EH (cell line): ENCODE results near the gene FAM120C.

Experiments used
- DNase-seq: peaks from one replicate; pipeline ENCODE4 v3.0.0-alpha.2; 2015; ENCODE audit warnings: low read depth

FAM120C gene, protein sequence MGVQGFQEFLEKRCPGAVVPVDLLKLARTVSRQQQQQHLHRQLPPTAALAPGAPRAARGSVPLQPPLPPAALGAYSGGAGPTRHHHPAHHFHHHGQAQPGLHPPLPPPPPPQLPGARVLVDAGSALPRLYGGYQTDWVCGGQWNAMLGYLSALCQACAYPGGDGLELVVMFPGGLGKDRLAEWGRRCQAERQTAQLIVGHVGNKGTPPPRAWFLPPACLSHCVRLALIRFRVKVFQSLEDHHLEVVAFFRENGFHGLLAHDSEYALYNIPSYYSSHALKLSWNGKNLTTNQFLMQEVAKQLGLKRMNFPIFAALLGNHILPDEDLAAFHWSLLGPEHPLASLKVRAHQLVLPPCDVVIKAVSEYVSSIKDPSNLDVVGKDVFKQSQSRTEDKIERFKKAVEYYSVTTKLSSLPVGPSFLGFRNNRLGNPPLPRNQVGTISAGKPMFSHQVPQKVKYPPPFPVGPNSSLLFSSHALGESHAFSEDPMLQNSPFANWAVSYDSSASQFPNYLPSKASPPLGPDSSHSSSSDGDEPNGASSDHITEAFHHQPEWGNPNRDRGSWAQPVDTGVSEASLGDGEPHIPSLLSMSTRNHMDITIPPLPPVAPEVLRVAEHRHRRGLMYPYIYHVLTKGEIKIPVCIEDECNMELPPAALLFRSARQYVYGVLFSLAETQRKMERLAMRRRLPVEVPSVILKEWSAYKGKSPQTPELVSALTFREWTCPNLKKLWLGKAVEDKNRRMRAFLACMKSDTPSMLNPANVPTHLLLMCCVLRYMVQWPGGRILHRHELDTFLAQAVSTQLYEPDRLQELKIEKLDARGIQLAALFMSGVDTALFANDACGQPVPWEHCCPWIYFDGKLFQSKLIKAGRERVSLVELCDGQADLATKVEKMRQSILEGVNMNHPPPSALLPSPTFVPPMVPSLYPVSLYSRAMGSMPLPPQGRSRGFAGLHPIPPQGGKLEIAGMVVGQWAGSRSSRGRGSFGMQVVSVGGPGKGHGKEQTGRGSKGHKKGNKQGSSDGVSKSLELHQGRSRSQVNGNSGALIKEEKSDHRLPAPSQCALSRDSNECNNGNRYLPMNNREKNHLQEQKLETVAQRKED

DNA sequence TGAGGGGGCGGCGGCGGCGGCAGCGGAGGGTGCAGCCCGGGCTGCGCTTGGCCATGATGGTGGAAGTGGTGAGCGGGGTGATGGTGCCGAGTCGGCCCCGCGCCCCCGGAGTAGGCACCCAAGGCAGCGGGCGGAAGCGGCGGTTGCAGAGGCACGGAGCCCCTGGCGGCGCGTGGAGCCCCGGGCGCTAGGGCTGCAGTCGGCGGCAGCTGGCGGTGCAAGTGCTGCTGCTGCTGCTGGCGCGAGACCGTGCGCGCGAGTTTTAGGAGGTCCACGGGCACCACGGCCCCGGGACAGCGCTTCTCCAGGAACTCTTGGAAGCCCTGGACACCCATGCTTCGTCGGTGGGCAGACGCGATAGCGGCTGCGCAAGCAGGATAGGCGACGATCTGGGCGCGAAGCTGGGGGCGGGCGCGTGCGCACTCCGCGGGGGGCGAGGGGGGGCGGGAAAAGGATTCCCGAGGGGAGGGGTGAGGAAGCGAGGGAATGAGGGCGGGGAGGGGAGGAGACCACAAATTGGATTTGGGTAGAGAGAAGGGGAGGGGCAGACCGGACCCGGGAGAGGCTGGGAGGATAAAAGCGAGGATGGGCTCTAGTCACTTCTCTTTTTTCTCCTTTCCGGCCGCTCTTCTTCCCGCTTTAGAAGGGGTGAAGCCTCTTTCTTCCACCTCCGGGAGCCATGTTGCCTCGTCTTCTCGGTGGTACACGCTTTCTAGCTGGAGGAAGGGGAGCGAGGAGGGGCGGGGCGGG lies at the start of gene FAM120C:
FAM120C (minus strand) TSS at position 391 of the 750 bp plus-strand sequence; CDS start at position 335, 56 bp downstream.
- peak; percentile 80 for DNase-seq

- peak; percentile 19 for DNase-seq
Measured at GRCh38 chrX:54230435-54231148, 47.5 kb upstream of the FAM120C start.

- no peak for DNase-seq
Measured at GRCh38 chrX:54223581-54223980, 40.5 kb upstream of the FAM120C start.

DNA sequence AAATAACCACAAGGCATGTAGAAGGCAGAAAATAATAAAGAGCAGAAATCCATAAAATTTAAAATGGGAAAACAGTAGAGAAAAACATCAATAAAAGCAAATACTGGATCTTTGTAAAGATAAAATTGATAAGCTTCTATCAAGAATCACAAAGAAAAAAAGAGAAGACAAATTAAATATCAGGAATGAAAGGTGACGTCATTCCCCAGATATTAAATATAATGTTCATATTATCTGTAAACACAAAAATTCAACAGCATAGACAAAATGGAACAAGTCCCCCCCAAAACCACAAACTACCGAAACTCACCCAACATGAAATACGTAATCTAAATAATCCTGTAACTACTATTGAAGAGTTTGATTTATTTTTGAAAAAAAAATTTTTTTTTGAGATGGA lies 30.5 kb upstream of the FAM120C start:
- DNase-seq = no peak

- no peak for DNase-seq
Measured at GRCh38 chrX:54208531-54208930, 25.5 kb upstream of the FAM120C start.

- DNase-seq = no peak
Measured at GRCh38 chrX:54198262-54198661, 15.2 kb upstream of the FAM120C start.

GRCh38 chrX:54194982-54195588 lies 12.0 kb upstream of the FAM120C start:
- no peak for DNase-seq

GRCh38 chrX:54193085-54193821 lies 10.2 kb upstream of the FAM120C start:
- DNase-seq = no peak

GRCh38 chrX:54184474-54184873 lies 1.4 kb upstream of the FAM120C start:
- DNase-seq = no peak

DNA sequence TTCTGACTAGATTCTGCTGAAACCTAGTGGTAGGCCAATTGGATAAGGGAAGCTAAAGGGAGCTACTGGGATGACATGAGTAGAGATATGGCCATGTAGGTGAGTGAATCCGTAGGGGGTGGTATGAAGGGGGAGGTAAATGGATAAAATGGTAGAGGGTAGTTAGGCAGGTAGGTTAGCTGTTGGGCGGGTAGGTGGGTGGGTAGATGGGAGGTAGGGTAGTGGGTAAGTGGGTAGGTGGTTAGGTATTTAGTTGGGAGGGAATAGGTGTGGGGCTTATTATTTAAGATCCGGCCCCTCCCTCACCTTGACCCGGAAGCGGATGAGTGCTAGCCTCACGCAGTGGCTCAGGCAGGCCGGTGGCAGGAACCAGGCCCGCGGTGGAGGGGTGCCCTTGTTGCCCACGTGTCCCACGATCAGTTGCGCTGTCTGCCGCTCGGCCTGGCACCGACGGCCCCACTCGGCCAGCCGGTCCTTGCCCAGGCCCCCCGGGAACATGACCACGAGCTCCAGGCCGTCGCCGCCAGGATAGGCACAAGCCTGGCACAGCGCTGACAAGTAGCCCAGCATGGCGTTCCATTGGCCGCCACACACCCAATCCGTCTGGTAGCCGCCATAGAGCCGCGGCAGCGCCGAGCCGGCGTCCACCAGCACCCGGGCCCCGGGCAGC lies 725 bp downstream of the FAM120C start:
- DNase-seq = peak; percentile 44

DNA sequence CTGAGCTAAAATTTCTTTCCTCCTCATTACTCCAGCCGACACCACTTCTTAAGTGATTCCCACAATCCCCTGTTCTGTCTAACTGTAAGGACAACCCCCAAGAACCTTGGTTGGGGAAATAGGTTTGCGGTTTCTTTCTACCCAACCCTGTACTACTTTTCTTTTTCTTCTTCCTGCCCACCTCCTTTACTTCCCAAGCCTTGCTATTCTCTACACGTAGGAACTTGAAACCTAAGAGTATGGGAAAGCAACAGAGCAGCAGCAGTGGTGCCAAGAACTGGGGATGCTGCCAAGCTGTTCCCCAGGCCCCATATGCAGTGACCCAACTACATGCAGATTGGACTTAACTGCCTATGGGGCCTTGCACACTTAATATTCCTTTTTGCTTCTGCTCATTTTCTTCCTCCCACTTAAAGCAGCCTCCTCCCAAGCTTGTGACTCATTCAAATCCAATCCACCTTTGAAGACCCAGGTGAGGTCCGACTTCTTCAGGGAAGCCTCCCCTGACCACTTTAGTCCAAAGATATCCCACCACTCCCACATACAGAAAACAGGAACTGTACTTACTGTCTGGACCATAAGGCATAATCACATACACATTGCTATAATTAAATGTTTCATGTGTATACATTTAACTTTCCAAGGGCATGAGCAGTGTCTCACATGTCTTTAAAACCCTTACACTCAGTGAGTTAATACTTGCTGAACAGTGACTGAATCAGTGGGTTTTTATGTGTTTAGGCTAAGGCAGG lies 1.7 kb downstream of the FAM120C start:
- peak; percentile 18 for DNase-seq

DNA sequence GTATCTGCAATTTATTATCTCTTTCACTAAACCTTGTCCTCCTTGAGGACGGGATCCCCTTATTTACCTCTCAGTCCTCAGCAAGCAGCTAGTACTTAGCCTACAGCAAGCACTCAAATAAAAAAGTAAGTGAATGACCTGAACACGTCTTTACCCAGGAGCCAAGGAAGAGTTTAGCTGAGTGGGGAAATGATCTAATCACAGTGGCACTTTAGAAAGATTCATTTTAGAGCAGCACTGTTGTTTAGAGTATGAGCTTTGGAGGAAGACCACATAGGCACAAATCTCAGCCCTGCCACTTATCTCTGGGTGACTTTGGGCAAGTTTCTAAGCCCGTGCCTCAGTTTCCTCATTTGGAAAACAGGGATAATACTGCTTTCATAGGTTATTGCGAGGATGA lies 2.7 kb downstream of the FAM120C start:
- peak; percentile 54 for DNase-seq

- peak; percentile 80 for DNase-seq
Measured at GRCh38 chrX:54178100-54178940, 4.7 kb downstream of the FAM120C start.

DNA sequence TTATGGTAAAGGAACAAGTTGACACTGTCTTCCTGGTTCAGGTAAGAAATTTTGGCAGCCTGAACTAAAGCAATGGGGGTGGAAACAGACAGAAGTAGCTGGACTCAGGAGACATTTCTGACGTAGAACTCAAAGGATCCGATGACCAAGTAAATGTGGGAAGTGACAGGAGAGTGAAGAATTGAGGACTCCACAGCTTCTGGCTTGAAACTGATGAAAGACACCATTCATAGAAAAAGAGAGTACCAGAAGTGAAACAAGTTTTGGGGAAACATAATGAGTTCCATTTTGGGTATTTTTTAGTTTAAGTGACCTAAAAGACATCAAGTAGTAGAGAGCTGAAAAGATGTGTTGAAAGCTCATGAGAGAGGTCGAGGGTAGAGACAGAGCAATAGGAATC lies 5.7 kb downstream of the FAM120C start:
- no peak for DNase-seq

- DNase-seq = no peak
Measured at GRCh38 chrX:54173791-54174190, 9.3 kb downstream of the FAM120C start.

GRCh38 chrX:54172455-54172854 lies 10.6 kb downstream of the FAM120C start:
- no peak for DNase-seq

- DNase-seq = peak; percentile 43
Measured at GRCh38 chrX:54171527-54172250, 11.4 kb downstream of the FAM120C start.
